Chondrocyte (in vitro differentiated cells): Measurements from ENCODE around the gene KRT4. TPM values are rescaled to one million over a fixed set of nuclear protein-coding genes. Genes with fewer than 3 reads are reported as not detected.

ENCODE experiments used
- DNase-seq: peaks from one replicate; pipeline ENCODE4 v3.0.0; 2021; ENCODE audit warnings: mixed read lengths, low spot score
- H3K27ac Mint-ChIP-seq: one replicate; pipeline ENCODE4 v1.8.0; 2021; ENCODE audit warnings: mild to moderate bottlenecking, moderate library complexity, mixed read lengths; ENCODE audit not compliant: unreplicated experiment
- H3K27me3 Mint-ChIP-seq: 2 replicates; pipeline ENCODE4 v1.8.0; 2021; ENCODE audit warnings: low read depth, mixed read lengths
- H3K36me3 Mint-ChIP-seq: 2 replicates; pipeline ENCODE4 v1.8.0; 2021; ENCODE audit warnings: low read depth, mixed read lengths
- H3K4me1 Mint-ChIP-seq: 2 replicates; pipeline ENCODE4 v1.8.0; 2021; ENCODE audit warnings: low read depth, mild to moderate bottlenecking, mixed read lengths
- H3K4me3 Mint-ChIP-seq: one replicate; pipeline ENCODE4 v1.8.0; 2021; ENCODE audit warnings: mild to moderate bottlenecking, moderate library complexity, mixed read lengths; ENCODE audit not compliant: unreplicated experiment
- H3K9me3 Mint-ChIP-seq: 2 replicates; pipeline ENCODE4 v1.8.0; 2021; ENCODE audit warnings: low read depth, mixed read lengths
- CTCF ChIP-seq: fragments of 200-600 bp; sonication (generic); IDR thresholded peaks from 2 replicates; pipeline ENCODE4 v1.5.0; 2021; ENCODE audit warnings: antibody characterized with exemption, mild to moderate bottlenecking, moderate library complexity
- total RNA-seq: library from RNA; stranded (reverse); gene quantifications from 3 replicates; pipeline ENCODE4 v1.2.1, GENCODE V29; 2021

The KRT4 gene
- total RNA-seq, 1 donor from 2014 or later = 0.90 TPM

- peaks cover 28% of the 10 kb centered on the region for H3K4me1 Mint-ChIP-seq
- no peak for DNase-seq
- no peaks in the 10 kb centered on the region for H3K9me3 Mint-ChIP-seq
- no peaks in the 10 kb centered on the region for H3K36me3 Mint-ChIP-seq
- no peaks in the 10 kb centered on the region for H3K27me3 Mint-ChIP-seq
- no peak overlapping the region for H3K4me3 Mint-ChIP-seq
- H3K27ac Mint-ChIP-seq = no peak overlapping the region
- no peak for TF ChIP-seq CTCF
These were observed 10.0 kb upstream of the KRT4 start for GRCh38 chr12:52823761-52824450.

- no peaks in the 10 kb centered on the region for H3K36me3 Mint-ChIP-seq
- no peaks in the 10 kb centered on the region for H3K9me3 Mint-ChIP-seq
- peak overlapping the region; percentile 45 for H3K27ac Mint-ChIP-seq
- peaks cover 25% of the 10 kb centered on the region for H3K4me1 Mint-ChIP-seq
- H3K4me3 Mint-ChIP-seq = no peak overlapping the region
- no peak for TF ChIP-seq CTCF
- H3K27me3 Mint-ChIP-seq = peaks cover 6% of the 10 kb centered on the region
- DNase-seq = no peak
These were observed 9.0 kb upstream of the KRT4 start for GRCh38 chr12:52822771-52823510.

GRCh38 chr12:52821826-52822660 is 8.1 kb upstream of the KRT4 start:
- Mint-ChIP-seq H3K36me3 (no peaks in the 10 kb centered on the region), H3K27me3 (peaks cover 15% of the 10 kb centered on the region), H3K4me1 (peaks cover 18% of the 10 kb centered on the region), H3K27ac (peak overlapping the region; percentile 45), H3K9me3 (no peaks in the 10 kb centered on the region), H3K4me3 (no peak overlapping the region)
- no peak for DNase-seq
- TF ChIP-seq CTCF = no peak

GRCh38 chr12:52821071-52821730 is 7.3 kb upstream of the KRT4 start:
- H3K4me3 Mint-ChIP-seq = no peak overlapping the region
- DNase-seq = no peak
- H3K36me3 Mint-ChIP-seq = no peaks in the 10 kb centered on the region
- H3K27ac Mint-ChIP-seq = no peak overlapping the region
- no peaks in the 10 kb centered on the region for H3K9me3 Mint-ChIP-seq
- no peak for TF ChIP-seq CTCF
- H3K4me1 Mint-ChIP-seq = peaks cover 15% of the 10 kb centered on the region
- peaks cover 15% of the 10 kb centered on the region for H3K27me3 Mint-ChIP-seq

- Mint-ChIP-seq H3K4me3 (no peak overlapping the region), H3K36me3 (no peaks in the 10 kb centered on the region), H3K27me3 (peaks cover 15% of the 10 kb centered on the region), H3K27ac (no peak overlapping the region), H3K9me3 (no peaks in the 10 kb centered on the region), H3K4me1 (peaks cover 18% of the 10 kb centered on the region)
- no peak for DNase-seq
- no peak for TF ChIP-seq CTCF
These were observed 6.6 kb upstream of the KRT4 start for GRCh38 chr12:52820521-52820920.
